GM06990 (cell line): ENCODE measurements around the gene HPSE.
"Not testable (repeated sequence)": the region's sequence is repeated elsewhere in the genome, so short reads cannot be mapped to it uniquely, and the experiment has no call there.

Source experiments
- DNase-seq: peaks from one replicate; pipeline ENCODE4 v3.0.0-alpha.2; 2011; ENCODE audit not compliant: insufficient read length; ENCODE audit errors: extremely low read depth
- H3K27me3 ChIP-seq: replicated peaks from 2 replicates; pipeline ENCODE4 v1.6.0; 2011; ENCODE audit warnings: low read length; ENCODE audit not compliant: control insufficient read depth, insufficient read depth
- H3K36me3 ChIP-seq: 2 replicates; pipeline ENCODE4 v1.5.1; 2011; ENCODE audit warnings: low read length; ENCODE audit not compliant: control insufficient read depth, insufficient read depth
- H3K4me3 ChIP-seq: replicated peaks from 2 replicates; pipeline ENCODE4 v1.5.1; 2011; ENCODE audit warnings: low read depth, mild to moderate bottlenecking, control low read depth, low read length
- TF ChIP-seq, protein P1 (sequence below): IDR thresholded peaks from 2 replicates; pipeline ENCODE4 v1.5.1; 2011; ENCODE audit warnings: low read length, control low read depth, mild to moderate bottlenecking, inconsistent platforms; ENCODE audit not compliant: insufficient read depth, poor library complexity, severe bottlenecking

Gene HPSE

GRCh38 chr4:83308672-83309071, 26.0 kb downstream of the HPSE start:
- H3K27me3 ChIP-seq: no peaks in the 10 kb centered on the region
- H3K4me3 ChIP-seq: no peak overlapping the region
- TF ChIP-seq, protein P1, sequence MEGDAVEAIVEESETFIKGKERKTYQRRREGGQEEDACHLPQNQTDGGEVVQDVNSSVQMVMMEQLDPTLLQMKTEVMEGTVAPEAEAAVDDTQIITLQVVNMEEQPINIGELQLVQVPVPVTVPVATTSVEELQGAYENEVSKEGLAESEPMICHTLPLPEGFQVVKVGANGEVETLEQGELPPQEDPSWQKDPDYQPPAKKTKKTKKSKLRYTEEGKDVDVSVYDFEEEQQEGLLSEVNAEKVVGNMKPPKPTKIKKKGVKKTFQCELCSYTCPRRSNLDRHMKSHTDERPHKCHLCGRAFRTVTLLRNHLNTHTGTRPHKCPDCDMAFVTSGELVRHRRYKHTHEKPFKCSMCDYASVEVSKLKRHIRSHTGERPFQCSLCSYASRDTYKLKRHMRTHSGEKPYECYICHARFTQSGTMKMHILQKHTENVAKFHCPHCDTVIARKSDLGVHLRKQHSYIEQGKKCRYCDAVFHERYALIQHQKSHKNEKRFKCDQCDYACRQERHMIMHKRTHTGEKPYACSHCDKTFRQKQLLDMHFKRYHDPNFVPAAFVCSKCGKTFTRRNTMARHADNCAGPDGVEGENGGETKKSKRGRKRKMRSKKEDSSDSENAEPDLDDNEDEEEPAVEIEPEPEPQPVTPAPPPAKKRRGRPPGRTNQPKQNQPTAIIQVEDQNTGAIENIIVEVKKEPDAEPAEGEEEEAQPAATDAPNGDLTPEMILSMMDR: no peak
- H3K36me3 ChIP-seq: no peaks in the 10 kb centered on the region
- no peak for DNase-seq

- TF ChIP-seq, protein P1: no peak
- no peak for DNase-seq
- Histone ChIP-seq H3K36me3 (no peaks in the 10 kb centered on the region), H3K27me3 (no peaks in the 10 kb centered on the region), H3K4me3 (no peak overlapping the region)
Measured at GRCh38 chr4:83307920-83308319, 26.7 kb downstream of the HPSE start.

DNA sequence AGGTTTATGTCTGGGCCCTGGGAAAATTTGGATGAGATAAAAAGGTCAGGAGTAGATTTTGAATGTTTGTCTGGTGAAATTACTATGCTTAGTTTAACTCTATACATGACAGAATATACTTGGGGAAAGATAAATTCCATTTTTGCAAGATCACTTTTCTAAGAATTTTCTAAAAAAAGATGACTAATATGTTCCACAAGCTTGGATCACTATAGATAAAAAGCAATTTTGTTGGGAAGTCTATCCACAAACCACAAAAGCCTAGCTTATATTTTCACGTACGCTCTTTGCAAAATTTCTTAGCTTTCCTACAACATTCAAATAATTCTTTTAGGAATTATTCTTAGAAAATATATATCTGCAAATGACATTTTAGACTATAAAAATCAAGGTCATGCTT, 29.5 kb downstream of the HPSE start:
- DNase-seq: no peak
- Histone ChIP-seq H3K36me3 (no peaks in the 10 kb centered on the region), H3K27me3 (no peaks in the 10 kb centered on the region), H3K4me3 (no peak overlapping the region)
- TF ChIP-seq, protein P1: no peak

GRCh38 chr4:83297548-83298260, 36.9 kb downstream of the HPSE start:
- Histone ChIP-seq H3K36me3 (no peaks in the 10 kb centered on the region), H3K4me3 (no peak overlapping the region), H3K27me3 (no peaks in the 10 kb centered on the region)
- no peak for DNase-seq
- TF ChIP-seq, protein P1: no peak

DNA sequence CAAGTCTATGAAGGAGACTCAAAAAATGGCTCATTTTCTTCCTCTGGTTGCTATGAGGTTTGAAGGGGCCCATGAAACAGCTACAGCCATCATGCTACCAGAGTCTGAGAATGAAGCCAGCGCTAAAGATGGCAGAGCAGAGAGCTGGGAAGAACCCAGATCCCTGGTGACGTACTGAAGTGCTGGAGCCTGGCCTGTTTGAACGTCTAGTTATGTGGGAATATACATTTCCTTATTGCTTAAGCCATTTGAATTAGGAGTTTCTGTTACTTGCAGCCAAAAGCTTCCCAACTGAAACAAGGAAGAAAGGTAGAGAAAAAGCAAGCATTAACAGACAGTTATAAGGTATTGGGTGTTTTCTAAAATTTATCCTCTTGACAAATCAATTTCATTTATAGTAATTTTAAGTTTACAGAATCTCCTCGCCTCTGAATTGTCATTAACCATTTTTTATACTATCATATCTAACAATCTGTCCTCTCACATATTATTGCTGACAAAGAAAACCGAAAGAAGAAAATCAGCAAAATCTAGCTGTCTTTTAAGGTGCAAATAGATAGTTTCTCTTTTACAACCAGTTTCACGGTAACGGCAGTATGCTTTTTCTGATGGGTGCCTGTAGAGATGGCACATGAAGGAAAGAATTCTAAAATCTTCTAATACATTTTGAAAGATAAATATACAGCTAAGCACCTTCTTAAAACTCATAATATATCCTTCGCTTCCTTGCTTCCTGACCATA, 41.2 kb downstream of the HPSE start:
- no peak overlapping the region for H3K4me3 ChIP-seq
- H3K36me3 ChIP-seq: no peaks in the 10 kb centered on the region
- TF ChIP-seq, protein P1: no peak
- no peak for DNase-seq
- H3K27me3 ChIP-seq: no peaks in the 10 kb centered on the region

- DNase-seq, H3K27me3 ChIP-seq, H3K4me3 ChIP-seq, H3K36me3 ChIP-seq: not testable (repeated sequence)
Measured at GRCh38 chr4:83290059-83290774, 44.4 kb downstream of the HPSE start.

DNA sequence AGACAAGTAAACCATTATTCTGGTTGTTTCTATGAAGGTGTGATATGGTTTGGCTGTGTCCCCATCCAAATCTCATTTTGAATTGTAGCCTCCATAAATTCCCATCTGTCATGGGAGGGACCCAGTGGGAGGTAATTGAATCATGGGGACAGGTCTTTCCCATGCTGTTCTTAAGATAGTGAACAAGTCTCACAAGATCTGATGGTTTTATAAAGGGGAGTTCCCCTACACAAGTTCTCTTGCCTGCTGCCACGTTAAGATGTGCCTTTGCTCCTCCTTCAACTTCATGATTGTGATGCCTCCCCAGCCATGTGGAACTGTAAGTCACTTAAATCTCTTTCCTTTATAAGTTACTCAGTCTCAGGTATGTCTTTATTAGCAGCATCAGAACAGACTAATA, 46.3 kb downstream of the HPSE start:
- not testable (repeated sequence) for DNase-seq, H3K4me3 ChIP-seq, H3K27me3 ChIP-seq, H3K36me3 ChIP-seq
